Loucy (cell line): ENCODE data around the gene SPRYD7.
"Not testable (repeated sequence)": the region's sequence is repeated elsewhere in the genome, so short reads cannot be mapped to it uniquely, and the experiment has no call there.

Experiments
- EZH2phosphoT487 ChIP-seq: fragments of 200-600 bp; IDR thresholded peaks from 2 replicates; pipeline ENCODE4 v1.6.1; 2018; ENCODE audit warnings: antibody characterized with exemption, mild to moderate bottlenecking, moderate library complexity, borderline replicate concordance
- TF ChIP-seq, protein P1 (sequence below): fragments of 200-600 bp; sonication (generic); conservative IDR thresholded peaks from 2 replicates; pipeline ENCODE4 v1.5.1; 2014; ENCODE audit warnings: mild to moderate bottlenecking, antibody characterized with exemption, low read length

DNA sequence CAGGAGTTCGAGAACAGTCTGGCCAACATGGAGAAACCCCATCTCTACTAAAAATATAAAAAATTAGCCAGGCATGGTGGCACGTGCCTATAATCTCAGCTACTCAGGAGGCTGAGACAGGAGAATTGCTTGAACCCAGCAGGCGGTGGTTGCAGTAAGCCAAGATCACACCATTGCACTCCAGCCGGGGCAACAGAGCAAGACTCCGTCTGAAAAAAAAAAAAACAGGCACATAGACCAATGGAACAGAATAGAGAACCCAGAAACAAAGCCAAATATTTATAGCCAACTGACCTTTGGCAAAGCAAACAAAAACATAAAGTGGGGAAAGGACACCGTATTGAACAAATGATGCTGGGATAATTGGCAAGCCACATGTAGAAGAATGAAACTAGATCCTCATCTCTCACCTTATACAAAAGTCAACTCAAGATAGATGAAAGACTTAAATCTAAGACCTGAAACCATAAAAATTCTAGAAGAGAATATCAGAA lies 12.7 kb upstream of the SPRYD7 start:
- TF ChIP-seq, protein P1, sequence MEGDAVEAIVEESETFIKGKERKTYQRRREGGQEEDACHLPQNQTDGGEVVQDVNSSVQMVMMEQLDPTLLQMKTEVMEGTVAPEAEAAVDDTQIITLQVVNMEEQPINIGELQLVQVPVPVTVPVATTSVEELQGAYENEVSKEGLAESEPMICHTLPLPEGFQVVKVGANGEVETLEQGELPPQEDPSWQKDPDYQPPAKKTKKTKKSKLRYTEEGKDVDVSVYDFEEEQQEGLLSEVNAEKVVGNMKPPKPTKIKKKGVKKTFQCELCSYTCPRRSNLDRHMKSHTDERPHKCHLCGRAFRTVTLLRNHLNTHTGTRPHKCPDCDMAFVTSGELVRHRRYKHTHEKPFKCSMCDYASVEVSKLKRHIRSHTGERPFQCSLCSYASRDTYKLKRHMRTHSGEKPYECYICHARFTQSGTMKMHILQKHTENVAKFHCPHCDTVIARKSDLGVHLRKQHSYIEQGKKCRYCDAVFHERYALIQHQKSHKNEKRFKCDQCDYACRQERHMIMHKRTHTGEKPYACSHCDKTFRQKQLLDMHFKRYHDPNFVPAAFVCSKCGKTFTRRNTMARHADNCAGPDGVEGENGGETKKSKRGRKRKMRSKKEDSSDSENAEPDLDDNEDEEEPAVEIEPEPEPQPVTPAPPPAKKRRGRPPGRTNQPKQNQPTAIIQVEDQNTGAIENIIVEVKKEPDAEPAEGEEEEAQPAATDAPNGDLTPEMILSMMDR, result not testable (repeated sequence)
- TF ChIP-seq EZH2phosphoT487, result not testable (repeated sequence)
